Stimulated activated CD8-positive, alpha-beta memory T cell treated with anti-CD3 and anti-CD28 coated beads, Interleukin-15, amount 100 ng/mL, for 48 hours (primary cell): ENCODE measurements around the gene HIPK4.
"Not testable (repeated sequence)": the region's sequence is repeated elsewhere in the genome, so short reads cannot be mapped to it uniquely, and the experiment has no call there.

Experiments
- DNase-seq, 2 donors: peaks; one replicate each; pipeline ENCODE4 v3.0.0-alpha.2; 2020; ENCODE audit warnings: low read depth in 2 of 2

HIPK4 gene, protein sequence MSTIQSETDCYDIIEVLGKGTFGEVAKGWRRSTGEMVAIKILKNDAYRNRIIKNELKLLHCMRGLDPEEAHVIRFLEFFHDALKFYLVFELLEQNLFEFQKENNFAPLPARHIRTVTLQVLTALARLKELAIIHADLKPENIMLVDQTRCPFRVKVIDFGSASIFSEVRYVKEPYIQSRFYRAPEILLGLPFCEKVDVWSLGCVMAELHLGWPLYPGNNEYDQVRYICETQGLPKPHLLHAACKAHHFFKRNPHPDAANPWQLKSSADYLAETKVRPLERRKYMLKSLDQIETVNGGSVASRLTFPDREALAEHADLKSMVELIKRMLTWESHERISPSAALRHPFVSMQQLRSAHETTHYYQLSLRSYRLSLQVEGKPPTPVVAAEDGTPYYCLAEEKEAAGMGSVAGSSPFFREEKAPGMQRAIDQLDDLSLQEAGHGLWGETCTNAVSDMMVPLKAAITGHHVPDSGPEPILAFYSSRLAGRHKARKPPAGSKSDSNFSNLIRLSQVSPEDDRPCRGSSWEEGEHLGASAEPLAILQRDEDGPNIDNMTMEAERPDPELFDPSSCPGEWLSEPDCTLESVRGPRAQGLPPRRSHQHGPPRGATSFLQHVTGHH

DNA sequence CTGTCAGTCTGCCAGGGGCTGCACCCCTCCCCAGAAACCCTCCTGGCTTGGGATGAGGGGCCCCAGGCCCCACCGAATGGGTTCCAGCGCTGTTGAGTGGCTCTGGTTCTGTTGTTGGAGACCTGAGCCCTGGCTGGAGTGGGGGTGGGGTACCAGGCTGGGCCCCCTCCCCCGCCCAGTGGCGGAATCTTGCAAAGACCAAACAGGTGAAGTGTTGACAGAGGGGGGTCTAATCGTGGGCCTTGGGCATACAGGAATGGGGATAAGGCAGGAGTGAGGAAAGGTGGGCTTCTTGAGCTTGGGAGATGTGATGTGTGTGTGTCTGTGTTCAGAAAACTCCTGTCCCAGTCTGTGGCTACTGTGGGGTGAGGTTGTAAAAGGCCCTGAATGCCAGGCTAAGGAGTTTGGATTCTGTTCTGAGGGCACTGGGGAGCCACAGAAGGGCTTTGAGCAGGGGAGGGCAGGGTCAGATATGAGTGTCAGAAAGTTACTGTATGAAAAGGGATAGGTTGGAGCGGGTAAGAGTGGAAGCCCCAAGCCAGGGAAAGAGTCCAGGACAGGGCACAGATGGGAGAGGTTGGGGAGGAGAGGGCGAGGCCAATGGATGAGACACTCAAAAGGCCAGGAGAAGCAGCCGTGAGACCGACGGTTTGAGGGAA lies at the start of gene HIPK4:
TSS of gene HIPK4 (minus strand) at position 98 of the 659 bp plus-strand sequence. CDS start 279 bp downstream, outside the sequence.
- no peak for DNase-seq

DNA sequence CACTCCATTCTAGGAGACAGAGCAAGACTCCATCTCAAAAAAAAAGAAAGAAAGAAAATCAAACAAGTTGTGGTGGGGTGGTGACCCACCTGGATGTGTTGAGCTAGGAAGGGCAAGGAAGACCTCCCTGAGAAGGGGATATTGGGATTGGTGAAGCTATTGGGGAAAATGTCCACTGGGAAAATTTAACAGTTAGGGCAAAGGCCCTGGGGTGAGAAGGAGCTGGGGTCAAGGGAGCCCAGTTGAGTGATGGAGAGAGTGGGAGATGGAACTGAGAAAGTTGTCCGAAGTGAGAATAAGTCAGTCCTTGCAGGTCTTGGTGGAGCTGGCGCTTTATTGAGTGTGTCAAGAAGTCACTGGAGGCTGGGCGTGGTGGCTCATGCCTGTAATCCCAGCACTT lies 48.3 kb upstream of the HIPK4 start:
- no peak for DNase-seq

DNA sequence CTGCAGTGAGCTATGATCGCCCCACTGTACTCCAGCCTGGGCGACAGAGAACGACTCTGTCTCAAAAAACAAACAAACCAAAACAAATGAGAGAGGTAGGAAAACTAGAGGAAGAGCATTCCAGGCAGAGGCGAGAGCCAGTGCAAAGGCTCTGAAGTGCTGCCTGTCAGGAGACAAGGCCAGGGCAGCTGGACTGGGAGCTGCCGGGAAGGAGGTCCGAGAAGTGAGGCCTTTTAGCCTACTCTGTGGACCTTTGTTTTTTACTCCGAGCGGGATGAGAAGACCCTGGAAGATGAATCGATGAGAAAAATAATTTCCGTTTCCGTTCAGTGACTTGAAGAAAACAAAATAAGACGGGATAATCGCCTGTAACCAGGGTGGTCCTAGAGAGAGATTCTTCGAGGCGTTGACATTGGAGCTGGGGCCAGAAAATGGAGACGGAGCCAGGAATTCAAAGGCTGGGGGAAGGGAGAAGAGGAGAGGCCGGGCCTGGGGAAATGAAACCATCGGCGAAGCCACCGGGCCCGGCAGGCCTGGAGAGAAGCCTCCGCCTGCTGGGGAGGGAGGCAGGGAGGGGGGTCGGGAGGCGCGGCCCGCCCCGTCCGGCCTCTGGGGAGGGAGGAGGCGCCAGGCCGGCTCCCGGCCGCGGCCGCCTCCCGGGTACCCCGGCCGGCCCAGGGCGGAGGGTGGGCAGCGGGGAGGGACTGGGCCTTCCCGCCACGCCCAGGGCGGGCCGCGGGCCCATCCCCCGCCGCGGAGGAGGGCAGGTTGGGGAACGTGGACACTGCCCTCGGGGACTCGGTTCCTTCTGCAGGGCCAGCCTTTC lies 43.6 kb upstream of the HIPK4 start:
- peak; percentile 32 to 43 for DNase-seq

DNA sequence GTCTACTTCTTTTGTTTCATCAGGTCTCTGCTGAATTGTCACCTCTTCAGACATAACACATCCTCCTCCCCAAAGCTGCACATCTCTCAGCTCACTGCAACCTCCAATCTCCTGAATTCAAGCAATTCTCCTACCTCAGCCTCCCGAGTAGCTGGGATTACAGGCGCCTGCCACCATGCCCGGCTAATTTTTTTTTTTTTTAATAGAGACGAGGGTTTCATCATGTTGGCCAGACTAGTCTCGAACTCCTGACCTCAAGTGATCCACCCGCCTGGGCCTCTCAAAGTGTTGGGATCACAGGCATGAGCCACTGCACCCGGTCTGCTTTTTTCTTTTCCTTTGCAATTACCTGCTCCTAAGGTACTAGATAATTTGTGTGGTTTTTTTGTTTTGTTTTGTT lies 42.8 kb upstream of the HIPK4 start:
- not testable (repeated sequence) for DNase-seq

DNA sequence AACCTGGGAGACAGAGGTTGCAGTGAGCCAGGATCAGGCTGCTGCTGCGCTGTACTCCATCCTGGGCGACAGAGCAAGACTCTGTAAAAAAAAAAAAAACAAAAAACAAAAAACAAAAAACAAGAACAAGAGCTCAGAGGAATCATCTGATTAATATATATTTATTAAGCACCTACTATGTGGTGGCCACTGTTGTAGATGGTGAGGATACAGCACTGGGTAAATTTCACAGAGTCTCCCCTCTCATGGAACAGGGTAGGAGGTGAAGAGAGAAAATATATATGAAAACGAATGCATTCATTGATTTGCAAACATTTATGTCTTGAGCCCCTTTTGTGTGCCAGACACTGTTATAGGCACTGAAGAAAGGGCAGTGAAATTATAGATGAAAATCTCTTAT lies 41.7 kb upstream of the HIPK4 start:
- no peak for DNase-seq

DNA sequence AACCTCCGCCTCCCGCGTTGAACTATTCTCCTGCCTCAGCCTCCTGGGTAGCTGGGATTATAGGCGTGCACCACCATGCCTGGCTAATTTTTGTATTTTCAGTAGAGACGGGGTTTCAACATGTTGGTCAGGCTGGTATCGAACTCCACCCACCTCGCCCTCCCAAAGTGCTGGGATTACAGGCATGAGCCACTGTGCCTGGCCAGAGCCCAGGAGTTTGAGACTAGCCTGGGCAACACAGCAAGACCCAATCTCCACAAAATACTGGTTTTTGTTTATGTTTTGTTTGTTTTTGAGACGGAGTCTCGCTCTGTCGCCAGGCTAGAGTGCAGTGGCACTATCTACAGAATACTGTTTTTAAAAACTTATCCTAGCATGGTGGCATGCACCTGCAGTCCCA lies 40.3 kb upstream of the HIPK4 start:
- DNase-seq = not testable (repeated sequence)

DNA sequence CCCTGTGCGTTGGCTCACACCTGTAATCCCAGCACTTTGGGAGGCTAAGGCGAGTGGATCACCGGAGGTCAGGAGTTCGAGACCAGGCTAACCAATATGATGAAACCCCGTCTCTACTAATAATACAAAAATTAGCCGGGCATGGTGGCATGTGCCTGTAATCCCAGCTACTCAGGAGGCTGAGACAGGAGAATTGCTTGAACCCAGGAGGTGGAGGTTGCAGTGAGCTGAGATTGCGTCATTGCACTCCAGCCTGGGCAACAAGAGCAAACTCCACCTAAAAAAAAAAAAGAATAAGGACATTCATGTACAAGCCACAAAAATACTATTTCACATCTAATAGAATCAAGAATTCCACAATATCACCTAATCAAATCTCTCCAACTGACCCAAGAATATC lies 38.2 kb upstream of the HIPK4 start:
- not testable (repeated sequence) for DNase-seq

DNA sequence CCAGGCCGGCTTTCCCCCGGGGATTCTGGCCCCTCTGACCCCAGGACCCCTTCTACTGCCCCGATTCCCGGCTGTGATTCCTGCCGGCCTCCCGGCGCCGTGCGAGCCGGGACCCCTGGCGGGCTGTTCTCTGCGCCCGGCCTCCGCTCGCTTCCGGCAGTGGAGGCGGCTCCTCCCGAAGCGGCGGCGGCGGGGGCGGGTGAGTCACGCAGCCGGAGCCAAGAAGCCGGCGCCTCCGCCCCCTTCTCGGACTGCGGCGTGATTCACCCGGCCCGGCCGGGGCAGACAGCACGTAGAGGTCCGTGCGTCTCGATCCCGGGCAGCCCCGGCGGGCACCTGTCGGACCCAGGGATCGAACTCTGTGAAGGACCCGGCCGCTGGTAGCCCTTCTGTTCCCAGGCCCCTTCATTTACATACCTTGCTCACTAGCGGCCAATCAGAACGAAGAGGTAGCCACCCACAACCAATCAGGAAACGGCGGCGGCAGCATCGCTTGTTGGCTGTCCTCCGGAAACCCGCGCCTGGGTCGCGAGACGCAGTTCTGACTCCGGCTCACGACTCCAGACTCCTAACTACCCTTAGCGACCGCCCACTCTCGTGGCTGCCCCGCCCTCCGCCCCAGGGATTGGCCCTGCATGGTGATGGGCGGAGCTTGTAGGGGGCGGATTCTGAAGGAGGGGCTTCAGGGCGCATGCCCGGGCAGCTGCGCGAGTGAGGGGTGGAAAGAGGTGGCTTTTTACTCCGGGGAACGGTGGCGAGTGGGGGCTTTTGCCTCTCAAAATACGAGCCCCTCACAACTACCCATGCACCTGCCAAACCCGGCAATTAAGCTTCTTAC lies 35.7 kb upstream of the HIPK4 start, which contains the start of gene SERTAD1:
TSS of gene SERTAD1 (minus strand) at position 543 of the 838 bp plus-strand sequence. CDS start 2,446 bp downstream, outside the sequence.
- peak; percentile 100 for DNase-seq

DNA sequence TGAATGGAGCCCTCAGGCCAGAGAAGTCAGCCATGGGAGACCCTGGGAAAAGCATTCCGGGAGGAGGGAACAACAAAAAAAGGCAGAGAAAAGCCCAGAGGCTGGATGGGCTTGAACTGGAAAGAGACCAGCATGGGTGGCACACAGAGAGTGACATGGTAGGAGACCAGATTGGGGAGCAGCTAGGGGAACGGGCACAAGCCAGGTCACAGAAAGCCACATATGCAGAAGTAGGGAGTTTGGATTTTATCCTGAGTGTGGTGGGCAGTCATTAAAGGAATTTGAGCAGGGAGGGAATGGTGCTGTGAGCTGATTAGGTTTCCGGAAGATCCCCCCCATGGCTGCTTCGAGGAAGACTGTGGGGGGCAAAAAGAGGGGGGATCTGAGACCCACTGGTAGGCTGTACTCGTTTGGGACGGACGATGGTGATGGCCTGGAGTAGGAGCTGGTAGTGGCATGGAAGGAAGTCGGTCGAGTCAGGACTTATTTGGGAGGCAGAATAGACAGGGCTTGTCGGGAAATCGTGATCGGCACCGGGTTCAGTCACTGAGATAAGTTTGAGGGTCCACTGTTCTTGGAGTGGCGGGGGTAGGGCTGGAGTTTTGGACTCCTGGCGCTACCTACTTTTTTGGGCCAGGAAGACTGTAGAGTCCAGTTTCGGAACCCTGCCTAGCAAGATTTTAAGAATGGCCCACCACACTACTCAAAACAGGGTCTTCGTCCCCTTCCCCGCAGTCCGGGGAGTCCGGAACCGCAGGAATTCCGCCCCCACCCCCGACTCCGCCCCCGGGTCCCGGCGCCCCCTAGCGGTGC lies 34.9 kb upstream of the HIPK4 start:
- DNase-seq = no peak

DNA sequence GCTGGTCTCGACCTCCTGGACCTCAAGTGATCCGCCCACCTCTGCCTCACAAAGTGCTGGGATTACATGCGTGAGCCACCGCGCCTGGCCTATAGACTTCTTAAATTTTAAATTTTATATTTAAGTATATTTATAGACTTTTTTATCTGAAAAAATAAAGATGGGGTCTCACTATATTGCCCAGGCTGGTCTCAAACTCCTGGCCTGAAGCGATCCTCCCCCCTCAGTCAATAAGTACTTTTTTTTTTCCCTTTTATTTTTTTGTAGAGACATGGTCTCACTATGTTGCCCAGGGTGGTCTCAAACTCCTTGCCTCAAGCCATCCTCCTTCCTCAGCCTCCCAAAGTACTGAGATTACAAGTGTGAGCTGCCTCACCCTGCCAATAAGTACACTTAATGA lies 34.0 kb upstream of the HIPK4 start:
- DNase-seq = no peak

DNA sequence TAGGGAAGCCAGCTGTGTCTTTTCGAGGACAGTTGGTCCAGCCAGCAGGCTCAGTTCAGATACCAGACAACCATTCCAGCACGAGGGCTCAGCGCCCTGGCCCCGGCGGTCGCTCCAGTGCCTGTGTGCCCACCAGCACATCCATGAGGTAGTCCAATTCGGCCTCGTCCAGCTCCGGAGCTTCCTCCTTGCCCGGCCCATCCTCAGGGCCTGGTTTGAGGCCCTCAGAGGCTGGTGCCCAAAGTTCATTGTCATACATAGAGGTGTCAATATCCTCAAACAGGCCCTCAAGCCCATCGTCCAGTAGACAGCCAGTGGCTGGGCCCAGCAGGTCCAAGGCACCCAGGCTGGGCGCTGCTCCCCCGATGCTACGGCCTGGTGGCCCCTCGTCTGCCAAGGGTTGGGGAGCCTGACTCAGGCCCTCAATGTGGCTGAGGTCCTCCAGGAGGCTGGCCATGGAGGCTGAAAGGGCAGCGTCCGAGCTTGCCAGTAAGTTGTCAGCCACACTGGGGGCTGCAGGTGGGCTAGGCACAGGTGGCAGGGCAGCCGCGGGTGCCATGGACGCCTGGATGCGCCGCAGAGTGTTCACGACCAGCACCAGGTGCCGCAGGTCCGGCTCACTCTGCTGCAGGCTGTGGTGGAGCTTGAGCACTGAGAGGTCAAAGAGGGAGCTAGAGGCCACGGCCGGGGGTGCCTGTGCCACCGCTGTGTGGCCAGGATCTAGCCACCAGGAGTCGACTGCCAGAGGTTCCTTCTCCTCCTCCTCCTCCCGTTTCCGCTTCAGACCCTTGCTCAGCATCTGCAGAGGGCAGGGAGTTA lies 33.0 kb upstream of the HIPK4 start:
- no peak for DNase-seq

DNA sequence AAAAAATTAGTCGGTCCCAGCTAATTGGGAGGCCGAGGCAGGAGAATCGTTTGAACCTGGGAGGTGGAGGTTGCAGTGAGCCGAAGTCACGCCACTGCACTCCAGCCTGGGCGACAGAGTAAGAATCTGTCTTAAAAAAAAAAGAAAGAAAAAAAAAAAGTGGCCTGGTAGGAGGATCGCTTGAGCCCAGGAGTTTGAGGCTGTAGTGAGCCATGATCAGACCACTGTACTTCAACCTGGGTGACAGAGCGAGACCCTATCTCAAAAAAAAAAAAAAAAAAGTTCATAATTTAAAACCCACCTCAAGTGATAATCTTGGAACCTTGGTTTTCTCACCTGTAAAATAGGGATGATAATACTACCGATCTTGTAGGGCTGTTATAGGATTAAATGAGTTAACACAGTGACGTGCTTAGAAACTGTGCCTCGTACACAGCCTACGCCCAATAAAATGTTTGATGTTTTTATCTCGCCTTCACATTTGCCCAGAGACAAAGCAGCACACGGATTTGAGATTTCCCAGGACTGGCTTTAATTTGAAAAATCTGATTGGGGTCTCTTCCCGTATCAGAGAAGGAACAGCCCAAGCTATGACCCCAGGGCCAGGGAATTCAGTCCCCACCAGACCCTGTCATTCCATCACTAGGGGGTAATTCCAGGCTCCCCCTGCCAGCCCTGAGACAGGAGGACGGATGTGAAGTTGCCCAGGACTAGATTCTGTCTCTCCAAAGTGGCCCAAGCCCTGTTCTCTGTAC lies 32.2 kb upstream of the HIPK4 start:
- no peak for DNase-seq

DNA sequence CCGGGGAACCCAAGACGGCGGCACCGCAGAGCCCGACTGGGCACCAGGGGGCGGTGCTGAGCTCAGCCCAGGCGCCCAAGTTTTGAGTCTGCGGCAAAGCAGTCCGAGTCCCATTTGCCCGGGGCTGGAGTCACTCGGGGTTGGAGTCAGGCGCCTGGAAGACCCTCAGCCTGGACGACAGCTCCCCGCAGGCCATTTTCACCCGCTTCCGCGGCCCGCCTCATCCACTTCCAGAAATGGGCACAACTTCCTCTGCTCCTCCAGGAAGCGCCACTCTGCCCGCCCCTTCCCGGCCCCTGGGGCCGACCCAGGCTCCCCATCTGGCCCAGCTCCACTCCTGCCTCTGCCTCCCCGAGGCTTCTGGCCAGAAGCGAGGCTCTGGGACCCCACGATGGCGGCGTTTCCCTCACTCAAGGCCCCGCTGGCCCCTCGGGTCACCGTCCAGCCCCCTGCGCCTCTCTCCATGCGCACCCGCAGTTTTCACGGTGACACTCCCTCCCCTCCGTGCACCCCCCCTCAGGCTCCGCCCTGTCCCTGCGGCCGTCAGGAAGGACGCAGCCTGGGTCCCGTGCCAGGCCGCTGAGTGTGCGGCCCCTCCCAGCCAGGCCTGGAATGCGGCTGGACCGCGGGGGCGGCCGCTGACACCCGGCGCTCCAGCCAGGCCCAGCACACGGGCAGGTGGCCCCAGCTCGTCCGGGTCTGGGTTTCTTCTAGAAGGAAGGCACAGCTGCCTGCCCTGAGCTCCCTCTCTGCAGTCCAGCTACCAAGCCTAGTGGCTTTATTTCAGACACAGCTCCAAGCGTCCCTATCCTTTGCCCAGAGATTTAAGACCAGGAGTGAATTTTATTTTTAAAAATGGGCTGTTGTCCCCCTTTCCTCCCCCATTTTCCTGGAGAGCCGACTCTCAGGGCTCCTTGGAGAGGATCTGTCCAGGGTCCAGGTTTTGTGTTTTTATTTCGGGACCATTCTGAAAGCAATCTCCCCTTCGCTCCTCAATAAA lies 31.1 kb upstream of the HIPK4 start:
- DNase-seq = peak; percentile 51 to 60

DNA sequence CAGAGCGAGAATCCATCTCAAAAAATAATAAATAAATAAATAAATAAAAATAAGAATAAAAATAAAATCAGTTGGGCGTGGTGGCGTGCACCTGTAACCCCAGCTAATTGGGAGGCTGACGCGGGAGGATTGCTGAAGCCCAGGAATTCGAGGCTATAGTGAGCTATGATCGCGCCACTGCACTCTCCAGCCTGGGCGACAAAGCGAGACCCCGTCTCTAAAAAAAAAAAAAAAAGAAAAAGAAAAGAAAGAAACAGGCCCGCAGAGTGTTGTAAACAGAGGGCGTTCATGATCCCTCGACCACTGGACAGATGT lies 30.4 kb upstream of the HIPK4 start:
- no peak for DNase-seq

DNA sequence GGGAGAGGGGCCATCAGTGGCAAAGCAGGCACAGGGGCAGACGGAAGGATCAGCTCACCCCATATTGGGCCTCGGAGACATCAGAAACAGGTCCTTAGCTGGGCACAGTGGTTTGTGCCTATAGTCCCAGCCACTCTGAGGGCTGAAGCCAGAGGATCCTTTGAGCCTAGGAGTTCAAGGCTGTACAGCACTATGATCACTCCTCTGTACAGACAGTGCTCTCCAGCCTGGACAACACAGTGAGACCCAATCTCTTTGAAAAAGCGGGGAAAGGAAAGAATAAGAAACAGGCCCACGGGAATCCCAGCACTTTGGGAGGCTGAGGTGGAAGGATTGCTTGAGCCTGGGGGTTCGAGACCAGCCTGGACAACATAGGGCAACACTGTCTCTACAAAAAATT lies 29.8 kb upstream of the HIPK4 start:
- no peak for DNase-seq

DNA sequence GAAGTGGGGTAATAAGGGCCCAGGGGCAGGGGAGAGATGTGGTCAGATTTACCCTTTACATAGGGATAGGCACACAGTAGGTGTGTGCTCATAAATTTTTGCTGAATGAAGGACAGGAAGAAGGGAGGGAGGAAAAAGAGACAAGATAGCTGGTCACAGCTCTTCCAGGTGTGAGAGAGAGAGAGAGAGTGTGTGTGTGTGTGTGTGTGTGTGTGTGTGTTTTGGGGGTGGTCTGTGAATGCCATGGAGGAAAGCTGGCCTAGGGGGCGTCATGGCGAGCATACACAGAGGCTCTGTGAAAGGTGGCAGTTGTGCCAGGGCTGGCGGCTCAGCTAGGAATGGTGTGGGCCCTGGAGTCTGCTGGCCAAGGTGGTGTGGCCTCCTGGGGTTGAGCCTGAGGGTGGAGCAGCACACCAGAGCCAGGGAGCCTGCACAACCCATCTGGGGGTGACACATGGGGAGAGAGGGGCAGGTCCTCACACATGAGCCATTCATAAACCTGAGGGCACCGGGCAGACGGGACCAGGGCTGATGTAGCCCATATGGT lies 29.2 kb upstream of the HIPK4 start:
- DNase-seq = no peak

DNA sequence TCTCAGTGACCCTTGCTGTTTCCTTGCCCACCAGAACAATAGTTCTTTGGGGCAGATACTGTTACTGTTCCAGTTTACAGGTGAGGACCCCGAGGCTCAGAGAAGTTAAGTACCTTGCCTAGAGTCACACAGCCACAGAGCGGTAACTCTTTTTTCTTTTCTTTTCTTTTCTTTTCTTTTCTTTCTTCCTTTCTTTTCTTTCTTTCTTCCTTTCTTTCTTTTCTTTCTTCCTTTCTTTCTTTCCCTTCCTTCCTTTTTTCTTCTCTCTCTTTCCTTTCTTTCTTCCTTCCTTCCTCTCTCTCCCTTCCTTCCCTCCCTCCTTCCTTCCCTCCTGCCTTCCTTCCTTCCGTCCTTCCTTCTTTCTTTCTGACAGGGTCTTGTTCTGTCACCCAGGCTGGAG lies 28.1 kb upstream of the HIPK4 start:
- DNase-seq = no peak
